Measurements from ENCODE around the gene SSTR3. TPM values are rescaled to one million over a fixed set of nuclear protein-coding genes. Genes with fewer than 3 reads are reported as not detected.

Gene SSTR3
- total and polyA plus RNA-seq, 10 of the 15 experiments (the other 5 are each of a cell fraction or from before 2014, with no cell fraction given) = 0.03 to 4.5 (median 2.4) TPM

DNA sequence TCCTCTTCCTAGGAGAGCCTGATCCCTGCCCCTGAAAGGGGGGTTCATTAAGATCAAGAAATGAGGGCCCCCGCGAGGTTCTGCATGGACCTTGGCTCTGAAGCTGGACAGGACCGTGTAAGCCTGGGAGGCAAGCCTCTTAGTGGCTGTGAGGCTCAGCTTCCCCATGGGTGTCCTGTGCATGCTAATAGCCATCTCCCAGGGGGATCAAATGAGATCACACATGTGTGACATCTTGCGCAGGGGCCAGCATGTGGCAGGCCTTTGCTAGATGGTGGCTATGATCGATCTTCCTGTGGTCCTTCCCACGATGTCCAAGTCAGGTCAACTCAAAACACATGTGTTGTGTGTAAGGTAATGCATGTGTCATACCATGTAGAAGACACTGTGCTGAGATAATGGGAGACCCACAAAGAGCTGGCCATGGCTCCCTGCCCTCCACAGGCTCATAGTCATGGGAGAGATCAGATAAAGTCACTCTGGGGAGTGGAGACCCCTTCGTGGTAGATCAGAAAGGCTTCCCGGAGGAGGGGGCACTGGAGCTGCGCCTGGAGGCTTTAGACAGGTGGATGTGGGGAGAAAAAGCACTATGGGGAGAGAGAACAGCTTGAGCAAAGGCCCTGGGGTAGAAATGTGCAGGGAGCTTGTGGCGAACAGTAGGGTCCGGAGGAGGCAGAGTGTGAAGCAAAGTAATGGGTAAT is 28.1 kb upstream of the SSTR3 start:
- in situ Hi-C loops (cut with MboI) (no loop called here), intact Hi-C loops (cut with micrococcal nuclease; ENCODE audit: unreplicated experiment) (loop anchor here (5.0 kb wide), 1 partner anchor 78 kb away; no protein-coding TSS in a partner anchor)
- Histone ChIP-seq H3K9me3 (replicated peaks; ENCODE audit: control insufficient read depth, insufficient read depth, low read length) (no peaks in the 10 kb centered on the region), H3K4me3 (peak overlapping the region; percentile 39; the same call in 1 of the 2 replicates), H2AFZ (ENCODE audit: control insufficient read depth, low read depth, low read length) (no peak overlapping the region), H3K36me3 (ENCODE audit: control insufficient read depth in 2 of 2, insufficient read depth in 2 of 2, low read length in 1 of 2) (peaks cover 29 to 45% of the 10 kb centered on the region in 2 experiments), H3K27ac (ENCODE audit: control insufficient read depth, insufficient read depth) (peak overlapping the region; percentile 96; the same call in 1 of the 2 replicates), H4K20me1 (ENCODE audit: control insufficient read depth, insufficient read depth) (peaks cover 7% of the 10 kb centered on the region; the same call in 1 of the 2 replicates), H3K4me1 (ENCODE audit: control insufficient read depth, insufficient read depth, low read length) (peaks cover 71% of the 10 kb centered on the region), H3K27me3 (replicated peaks in 1 of 2; ENCODE audit: control insufficient read depth in 2 of 2, insufficient read depth in 2 of 2, low read length in 1 of 2) (no peaks in the 10 kb centered on the region), H3K4me2 (ENCODE audit: control insufficient read depth, insufficient read depth) (peak overlapping the region; percentile 73), H3K79me2 (ENCODE audit: control insufficient read depth, insufficient read depth, low read length) (peaks cover 84% of the 10 kb centered on the region), H3K9ac (ENCODE audit: control insufficient read depth, insufficient read depth, low read length) (peak overlapping the region; percentile 98)
- RAD21 ChIA-PET (ENCODE audit: unreplicated experiment) = interaction anchor here (0.8 to 9.8 kb wide), 9 partner anchors 10 to 89 kb away, joined by 3 to 196 read pairs (median 84); partner anchors contain the start of gene CYTH4
- BruUV-seq (replicated peaks) = no TSS peak
- TF ChIP-seq POLR2AphosphoS5 (IDR thresholded peaks at IDR 0.05; ENCODE audit: low read length) (0 out of 2 replicates have a peak, but pooled peaks have one; percentile 4), MEF2B (IDR thresholded peaks at IDR 0.05; ENCODE audit: partially characterized antibody, poor library complexity, severe bottlenecking) (peak; percentile 60), SREBF2 (IDR thresholded peaks at IDR 0.05; ENCODE audit: low read length) (no peak), NR2C2 (IDR thresholded peaks at IDR 0.05; ENCODE audit: borderline replicate concordance, control insufficient read depth, insufficient read length, low read depth) (no peak)
- SMC1A ChIA-PET (ENCODE audit: uncharacterized antibody, unreplicated experiment) = interaction anchor here (2.5 to 10.3 kb wide), 6 partner anchors 10 to 91 kb away, joined by 12 to 165 read pairs (median 98); partner anchors contain the start of gene IL2RB
- CTCF ChIA-PET = interaction anchor here (0.6 to 12.8 kb wide), 9 partner anchors 10 to 196 kb away, joined by 3 to 265 read pairs (median 11); no protein-coding TSS in a partner anchor
- ATAC-seq = no peak
- DNase-seq (ENCODE audit: low read depth, low spot score) = no peak
- POLR2A ChIA-PET = interaction anchor here (0.7 to 12.5 kb wide), 5 partner anchors 10 to 41 kb away, joined by 3 to 246 read pairs (median 51); no protein-coding TSS in a partner anchor
- WGBS (ENCODE audit: insufficient coverage, insufficient replicate concordance, low lambda C conversion rate, missing lambda C conversion rate) = 55% methylated on average over 11 of the region's 11 CpGs
- FAIRE-seq = no peak

Measured in GM12878 (cell line).